ENCODE data around the gene UCK1.

GRCh38 chr9:131523086-131523388 is 8.0 kb downstream of the UCK1 start:
- TF ChIP-seq CTCF (IDR thresholded peaks at IDR 0.05) (no peak), POLR2A (IDR thresholded peaks at IDR 0.05) (no peak)
